ENCODE measurements around the gene SUGP2. TPM values are rescaled to one million over a fixed set of nuclear protein-coding genes. Genes with fewer than 3 reads are reported as not detected.

SUGP2 gene
- polyA plus RNA-seq, 1 experiment: 44.2 TPM

- no peak for TF ChIP-seq CTCF (IDR thresholded peaks at IDR 0.05; ENCODE audit: low read depth, low read length)
- ChIA-PET POLR2A (no interaction called here), CTCF (interaction anchor here (0.5 to 0.6 kb wide), 2 partner anchors 13 to 1454 kb away, joined by 3 to 4 read pairs; no protein-coding TSS in a partner anchor)
These were observed 43.2 kb upstream of the SUGP2 start for GRCh38 chr19:19076476-19076875.

DNA sequence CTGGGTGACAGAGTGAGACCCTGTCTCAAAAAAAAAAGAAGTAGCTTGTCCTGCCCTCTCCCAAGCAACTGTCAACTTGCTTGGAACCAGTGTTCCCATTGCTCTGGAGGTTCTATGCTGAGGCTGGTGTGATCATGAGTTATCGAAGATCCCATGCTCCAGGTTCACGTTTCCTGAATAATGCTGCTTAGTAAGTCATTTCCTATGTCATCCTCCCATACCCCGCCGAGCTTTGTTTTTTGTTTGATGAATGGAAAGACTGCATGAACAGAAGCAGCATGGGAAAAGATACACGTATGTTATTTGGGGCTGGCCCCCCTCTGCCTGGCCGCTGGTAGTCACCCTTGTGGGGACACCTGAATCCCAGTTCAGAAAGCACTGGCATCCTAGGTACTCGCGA is 41.8 kb upstream of the SUGP2 start:
- TF ChIP-seq CTCF (IDR thresholded peaks at IDR 0.05; ENCODE audit: low read depth, low read length): no peak
- no peak overlapping the region for H3K4me3 ChIP-seq (ENCODE audit: low read depth, low read length)
- ChIA-PET POLR2A (no interaction called here), CTCF (interaction anchor here (0.9 kb wide), 1 partner anchor 21 kb away, joined by 4 read pairs; no protein-coding TSS in a partner anchor)
- H3K27ac ChIP-seq (ENCODE audit: low read depth, low read length): no peak overlapping the region
- no peak for DNase-seq (ENCODE audit: low read depth, low spot score)
- H3K9me3 ChIP-seq (ENCODE audit: control insufficient read depth, insufficient read depth, low read length): no peaks in the 10 kb centered on the region
- H3K27me3 ChIP-seq (ENCODE audit: control insufficient read depth, insufficient read depth, low read length): no peaks in the 10 kb centered on the region

More at GRCh38 chr19:19076476-19076875, 43.2 kb upstream of the SUGP2 start:
- Histone ChIP-seq H3K27ac (ENCODE audit: low read depth, low read length) (no peak overlapping the region), H3K9me3 (ENCODE audit: control insufficient read depth, insufficient read depth, low read length) (no peaks in the 10 kb centered on the region), H3K27me3 (ENCODE audit: control insufficient read depth, insufficient read depth, low read length) (no peaks in the 10 kb centered on the region), H3K4me3 (ENCODE audit: low read depth, low read length) (no peak overlapping the region)
- no peak for DNase-seq (ENCODE audit: low read depth, low spot score)

DNA sequence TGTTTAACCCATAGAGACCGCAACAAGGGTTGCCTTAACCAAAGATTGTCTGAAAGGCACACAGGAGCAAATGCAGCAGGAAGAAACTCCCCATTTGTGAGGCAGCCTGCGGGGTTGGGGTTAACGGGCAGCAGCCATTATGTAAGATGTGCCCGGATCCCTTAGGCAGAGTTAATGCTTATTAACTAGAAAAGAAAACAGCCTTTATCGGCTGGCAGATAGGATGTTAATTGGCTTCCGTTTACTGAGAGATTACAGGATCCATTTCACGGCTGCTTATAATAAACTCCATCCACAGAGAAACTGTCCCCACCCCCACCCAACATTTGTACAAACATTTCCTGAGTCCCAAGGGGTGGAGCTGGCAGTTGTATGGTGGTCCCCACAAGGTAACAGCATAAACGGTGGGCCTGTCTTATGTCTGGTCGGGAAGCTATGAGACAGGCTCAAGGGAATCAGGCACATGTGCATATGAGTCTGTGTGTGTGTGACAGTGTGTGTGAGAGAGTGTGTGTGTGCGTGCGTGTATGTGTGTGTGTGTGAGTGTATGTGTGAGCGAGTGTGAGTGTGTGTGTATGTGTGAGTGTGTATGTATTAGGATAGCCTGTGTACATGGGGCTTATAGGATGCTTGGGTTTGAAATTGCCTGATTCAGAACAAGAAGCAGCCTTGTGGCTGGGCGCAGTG is 41.0 kb upstream of the SUGP2 start:
- no peak overlapping the region for H3K4me3 ChIP-seq (ENCODE audit: low read depth, low read length)
- no peaks in the 10 kb centered on the region for H3K27me3 ChIP-seq (ENCODE audit: control insufficient read depth, insufficient read depth, low read length)
- no peaks in the 10 kb centered on the region for H3K9me3 ChIP-seq (ENCODE audit: control insufficient read depth, insufficient read depth, low read length)
- no peak for TF ChIP-seq CTCF (IDR thresholded peaks at IDR 0.05; ENCODE audit: low read depth, low read length)
- DNase-seq (ENCODE audit: low read depth, low spot score): no peak
- CTCF ChIA-PET: interaction anchor here (0.9 kb wide), 1 partner anchor 20 kb away, joined by 4 read pairs; no protein-coding TSS in a partner anchor
- H3K27ac ChIP-seq (ENCODE audit: low read depth, low read length): no peak overlapping the region
- POLR2A ChIA-PET: no interaction called here

DNA sequence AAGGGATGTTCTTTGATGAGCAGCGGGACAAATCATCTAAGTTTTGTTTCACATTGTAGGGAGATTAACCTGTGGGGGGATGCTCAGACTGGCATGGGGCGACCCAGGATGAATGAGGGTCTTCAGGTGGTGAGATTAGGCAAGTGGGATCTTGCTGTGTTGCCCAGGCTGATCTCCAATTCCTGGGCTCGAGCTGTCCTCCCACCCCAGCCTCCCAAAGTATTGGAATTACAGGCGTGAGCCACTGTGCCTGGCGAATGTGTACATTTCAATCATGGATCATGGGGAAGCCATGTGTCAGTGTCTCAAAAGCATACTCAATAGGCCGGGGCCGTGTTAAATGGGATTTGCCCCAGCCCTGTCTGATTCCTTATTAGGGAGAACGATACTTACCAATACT is 38.6 kb upstream of the SUGP2 start:
- ChIA-PET POLR2A (no interaction called here), CTCF (interaction anchor here (1.0 kb wide), 1 partner anchor 23 kb away, joined by 3 read pairs; no protein-coding TSS in a partner anchor)
- Histone ChIP-seq H3K4me3 (ENCODE audit: low read depth, low read length) (no peak overlapping the region), H3K9me3 (ENCODE audit: control insufficient read depth, insufficient read depth, low read length) (no peaks in the 10 kb centered on the region), H3K27ac (ENCODE audit: low read depth, low read length) (no peak overlapping the region), H3K27me3 (ENCODE audit: control insufficient read depth, insufficient read depth, low read length) (no peaks in the 10 kb centered on the region)
- DNase-seq (ENCODE audit: low read depth, low spot score): no peak
- no peak for TF ChIP-seq CTCF (IDR thresholded peaks at IDR 0.05; ENCODE audit: low read depth, low read length)
